ENCODE measurements around the gene MPEG1.

The MPEG1 gene

DNA sequence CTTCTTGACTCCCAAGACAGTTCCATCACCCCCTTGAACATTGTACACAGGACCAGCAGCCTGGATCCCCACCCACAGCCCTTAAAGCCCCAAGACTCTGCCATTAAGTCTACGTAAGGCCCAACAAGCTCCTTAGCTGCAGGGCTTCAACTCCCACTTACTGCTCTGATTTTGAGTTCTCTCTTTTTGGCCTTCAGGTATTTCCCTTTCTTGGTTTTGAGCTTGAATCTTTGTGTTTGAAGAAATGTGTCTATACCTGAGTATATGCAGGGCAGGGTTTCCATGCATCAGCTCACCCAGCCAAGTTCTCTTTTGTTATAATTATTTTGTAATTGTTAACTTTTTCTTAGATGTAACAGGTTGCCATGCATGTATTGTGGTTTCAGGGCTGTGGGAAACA is 10.4 kb upstream of the MPEG1 start:
- H4K8ac ChIP-seq (ENCODE audit: low read length) = no peak overlapping the region
- WGBS = 100% methylated on average over 1 of the region's 1 CpG
- H3K4me3 ChIP-seq (ENCODE audit: insufficient read depth in 1 of 2, low read depth in 1 of 2, low read length in 2 of 2) = no peak overlapping the region
- H2BK120ac ChIP-seq (ENCODE audit: low read depth, low read length) = no peak overlapping the region
- H2BK5ac ChIP-seq (ENCODE audit: low read depth, low read length, poor library complexity, severe bottlenecking) = no peak overlapping the region
- no peak overlapping the region for H3K23ac ChIP-seq (ENCODE audit: low read length in 2 of 2)
- no peak overlapping the region for H3K4me2 ChIP-seq (ENCODE audit: low read length, poor library complexity, severe bottlenecking)
- no peaks in the 10 kb centered on the region for H3K4me1 ChIP-seq (ENCODE audit: control insufficient read depth, insufficient read depth, low read depth, low read length)
- H2BK15ac ChIP-seq (ENCODE audit: low read depth, poor library complexity, severe bottlenecking) = no peak overlapping the region
- no peak for DNase-seq
- H3K9me3 ChIP-seq (ENCODE audit: control insufficient read depth, low read length) = no peaks in the 10 kb centered on the region
- H3K4ac ChIP-seq (ENCODE audit: low read depth in 1 of 2, low read length in 2 of 2) = no peak overlapping the region
- no peak overlapping the region for H2BK12ac ChIP-seq (ENCODE audit: low read length in 2 of 2)
- no peaks in the 10 kb centered on the region for H3K27me3 ChIP-seq (ENCODE audit: control insufficient read depth in 1 of 2, insufficient read depth in 1 of 2, low read length in 2 of 2)
- H2AFZ ChIP-seq (ENCODE audit: low read depth, low read length) = no peak overlapping the region
- H3K79me1 ChIP-seq (replicated peaks; ENCODE audit: low read length, poor library complexity, severe bottlenecking) = no peaks in the 10 kb centered on the region
- H3K18ac ChIP-seq (ENCODE audit: low read depth in 1 of 2, low read length in 2 of 2) = no peak overlapping the region
- H3K36me3 ChIP-seq (ENCODE audit: control insufficient read depth in 1 of 2, insufficient read depth in 2 of 2, low read depth in 1 of 2, low read length in 2 of 2) = no peaks in the 10 kb centered on the region
- H3K9ac ChIP-seq (ENCODE audit: low read length) = no peak overlapping the region
- H4K91ac ChIP-seq (ENCODE audit: low read length) = no peak overlapping the region
- H3K27ac ChIP-seq (ENCODE audit: low read length, poor library complexity, severe bottlenecking) = no peak overlapping the region
- no peak overlapping the region for H2AK5ac ChIP-seq (ENCODE audit: low read length, severe bottlenecking)
- H3K14ac ChIP-seq (ENCODE audit: low read length in 2 of 2) = no peak overlapping the region

DNA sequence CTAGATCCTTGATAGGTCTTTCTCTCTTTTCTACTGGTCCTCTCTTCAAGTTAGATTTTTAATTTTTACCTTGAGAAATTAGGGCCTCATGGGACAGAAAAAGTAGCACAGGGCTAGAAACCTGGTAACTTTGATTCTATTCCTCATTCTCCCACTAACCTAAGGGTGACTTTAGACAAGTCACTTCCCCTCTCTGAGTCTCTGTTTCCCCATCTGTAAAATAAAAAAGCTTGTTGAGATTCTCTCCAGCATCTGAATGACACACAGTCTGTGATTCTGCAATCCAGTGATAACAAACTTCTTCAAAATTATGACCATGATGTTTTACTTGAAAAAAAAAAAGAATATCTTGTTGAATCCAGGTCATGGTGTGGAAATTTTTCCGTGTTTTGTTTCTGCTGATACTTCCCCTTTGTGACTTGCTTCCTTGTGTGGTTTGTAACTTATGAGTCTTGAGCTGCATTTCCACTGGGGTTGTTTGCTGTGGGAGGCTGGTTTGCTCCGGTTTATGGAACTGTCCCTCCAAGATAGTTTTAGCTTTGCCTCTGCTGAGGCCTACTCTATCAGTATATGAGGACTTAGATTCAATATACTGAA is 9.8 kb upstream of the MPEG1 start:
- 53% methylated on average over 1 of the region's 2 CpGs for WGBS

GRCh38 chr11:59221441-59221840 is 8.7 kb upstream of the MPEG1 start:
- Histone ChIP-seq H4K91ac (ENCODE audit: low read length) (no peak overlapping the region), H3K27me3 (ENCODE audit: control insufficient read depth in 1 of 2, insufficient read depth in 1 of 2, low read length in 2 of 2) (no peaks in the 10 kb centered on the region), H2BK120ac (ENCODE audit: low read depth, low read length) (no peak overlapping the region), H3K9me3 (ENCODE audit: control insufficient read depth, low read length) (no peaks in the 10 kb centered on the region), H3K4me3 (ENCODE audit: insufficient read depth in 1 of 2, low read depth in 1 of 2, low read length in 2 of 2) (peak overlapping the region in 1 of 2 experiments; percentile 19), H3K4me2 (ENCODE audit: low read length, poor library complexity, severe bottlenecking) (no peak overlapping the region), H3K4me1 (ENCODE audit: control insufficient read depth, insufficient read depth, low read depth, low read length) (no peaks in the 10 kb centered on the region), H2BK12ac (ENCODE audit: low read length in 2 of 2) (no peak overlapping the region), H3K14ac (ENCODE audit: low read length in 2 of 2) (no peak overlapping the region), H2AK5ac (ENCODE audit: low read length, severe bottlenecking) (no peak overlapping the region), H3K79me1 (replicated peaks; ENCODE audit: low read length, poor library complexity, severe bottlenecking) (no peaks in the 10 kb centered on the region), H3K4ac (ENCODE audit: low read depth in 1 of 2, low read length in 2 of 2) (no peak overlapping the region), H2AFZ (ENCODE audit: low read depth, low read length) (no peak overlapping the region), H3K27ac (ENCODE audit: low read length, poor library complexity, severe bottlenecking) (no peak overlapping the region), H2BK15ac (ENCODE audit: low read depth, poor library complexity, severe bottlenecking) (no peak overlapping the region), H3K23ac (ENCODE audit: low read length in 2 of 2) (no peak overlapping the region), H3K36me3 (ENCODE audit: control insufficient read depth in 1 of 2, insufficient read depth in 2 of 2, low read depth in 1 of 2, low read length in 2 of 2) (no peaks in the 10 kb centered on the region), H4K8ac (ENCODE audit: low read length) (no peak overlapping the region), H3K9ac (ENCODE audit: low read length) (no peak overlapping the region), H2BK5ac (ENCODE audit: low read depth, low read length, poor library complexity, severe bottlenecking) (no peak overlapping the region), H3K18ac (ENCODE audit: low read depth in 1 of 2, low read length in 2 of 2) (no peak overlapping the region)
- 38% methylated on average over 2 of the region's 4 CpGs for WGBS
- no peak for DNase-seq

More for the DNA sequence above, 9.8 kb upstream of the MPEG1 start:
- H3K9me3 ChIP-seq (ENCODE audit: control insufficient read depth, low read length) = no peaks in the 10 kb centered on the region
- H3K14ac ChIP-seq (ENCODE audit: low read length in 2 of 2) = no peak overlapping the region
- no peak overlapping the region for H3K9ac ChIP-seq (ENCODE audit: low read length)
- H2AFZ ChIP-seq (ENCODE audit: low read depth, low read length) = no peak overlapping the region
- H3K18ac ChIP-seq (ENCODE audit: low read depth in 1 of 2, low read length in 2 of 2) = no peak overlapping the region
- no peak overlapping the region for H3K27ac ChIP-seq (ENCODE audit: low read length, poor library complexity, severe bottlenecking)
- H4K8ac ChIP-seq (ENCODE audit: low read length) = no peak overlapping the region
- H3K4me3 ChIP-seq (ENCODE audit: insufficient read depth in 1 of 2, low read depth in 1 of 2, low read length in 2 of 2) = no peak overlapping the region
- H3K4me1 ChIP-seq (ENCODE audit: control insufficient read depth, insufficient read depth, low read depth, low read length) = no peaks in the 10 kb centered on the region
- no peak overlapping the region for H3K4me2 ChIP-seq (ENCODE audit: low read length, poor library complexity, severe bottlenecking)
- H3K27me3 ChIP-seq (ENCODE audit: control insufficient read depth in 1 of 2, insufficient read depth in 1 of 2, low read length in 2 of 2) = no peaks in the 10 kb centered on the region
- no peak overlapping the region for H2BK5ac ChIP-seq (ENCODE audit: low read depth, low read length, poor library complexity, severe bottlenecking)
- no peak overlapping the region for H4K91ac ChIP-seq (ENCODE audit: low read length)
- H2BK15ac ChIP-seq (ENCODE audit: low read depth, poor library complexity, severe bottlenecking) = no peak overlapping the region
- no peak overlapping the region for H2AK5ac ChIP-seq (ENCODE audit: low read length, severe bottlenecking)
- H3K4ac ChIP-seq (ENCODE audit: low read depth in 1 of 2, low read length in 2 of 2) = no peak overlapping the region
- DNase-seq = no peak
- no peak overlapping the region for H2BK120ac ChIP-seq (ENCODE audit: low read depth, low read length)
- no peaks in the 10 kb centered on the region for H3K36me3 ChIP-seq (ENCODE audit: control insufficient read depth in 1 of 2, insufficient read depth in 2 of 2, low read depth in 1 of 2, low read length in 2 of 2)
- H3K23ac ChIP-seq (ENCODE audit: low read length in 2 of 2) = no peak overlapping the region
- no peak overlapping the region for H2BK12ac ChIP-seq (ENCODE audit: low read length in 2 of 2)
- no peaks in the 10 kb centered on the region for H3K79me1 ChIP-seq (replicated peaks; ENCODE audit: low read length, poor library complexity, severe bottlenecking)

GRCh38 chr11:59219836-59220235 is 7.1 kb upstream of the MPEG1 start:
- Histone ChIP-seq H3K4me3 (ENCODE audit: insufficient read depth in 1 of 2, low read depth in 1 of 2, low read length in 2 of 2) (no peak overlapping the region), H3K14ac (ENCODE audit: low read length in 2 of 2) (no peak overlapping the region), H2BK12ac (ENCODE audit: low read length in 2 of 2) (no peak overlapping the region), H3K4me2 (ENCODE audit: low read length, poor library complexity, severe bottlenecking) (no peak overlapping the region), H3K27me3 (ENCODE audit: control insufficient read depth in 1 of 2, insufficient read depth in 1 of 2, low read length in 2 of 2) (no peaks in the 10 kb centered on the region), H4K8ac (ENCODE audit: low read length) (no peak overlapping the region), H3K9ac (ENCODE audit: low read length) (no peak overlapping the region), H3K36me3 (ENCODE audit: control insufficient read depth in 1 of 2, insufficient read depth in 2 of 2, low read depth in 1 of 2, low read length in 2 of 2) (no peaks in the 10 kb centered on the region), H2BK5ac (ENCODE audit: low read depth, low read length, poor library complexity, severe bottlenecking) (no peak overlapping the region), H2AFZ (ENCODE audit: low read depth, low read length) (no peak overlapping the region), H4K91ac (ENCODE audit: low read length) (no peak overlapping the region), H3K23ac (ENCODE audit: low read length in 2 of 2) (no peak overlapping the region), H3K4me1 (ENCODE audit: control insufficient read depth, insufficient read depth, low read depth, low read length) (no peaks in the 10 kb centered on the region), H2BK120ac (ENCODE audit: low read depth, low read length) (no peak overlapping the region), H3K27ac (ENCODE audit: low read length, poor library complexity, severe bottlenecking) (no peak overlapping the region), H2AK5ac (ENCODE audit: low read length, severe bottlenecking) (no peak overlapping the region), H3K4ac (ENCODE audit: low read depth in 1 of 2, low read length in 2 of 2) (no peak overlapping the region), H3K9me3 (ENCODE audit: control insufficient read depth, low read length) (no peaks in the 10 kb centered on the region), H2BK15ac (ENCODE audit: low read depth, poor library complexity, severe bottlenecking) (no peak overlapping the region), H3K18ac (ENCODE audit: low read depth in 1 of 2, low read length in 2 of 2) (no peak overlapping the region), H3K79me1 (replicated peaks; ENCODE audit: low read length, poor library complexity, severe bottlenecking) (no peaks in the 10 kb centered on the region)
- 62% methylated on average over 3 of the region's 4 CpGs for WGBS
- DNase-seq = no peak
